Tibial nerve (tissue), 4 donors: ENCODE results near the gene KIN. TPM values are rescaled to one million over a fixed set of nuclear protein-coding genes. Genes with fewer than 3 reads are reported as not detected.

Source experiments
- DNase-seq, 2 donors: peaks; one replicate each; pipeline ENCODE4 v3.0.0-alpha.2; 2019; ENCODE audit warnings: low spot score in 2 of 2
- H3K27ac ChIP-seq, 4 donors: fragments of 200-600 bp; sonication (generic) in 3 of 4; one replicate each; pipeline ENCODE4 v1.5.1; 2017 to 2019; ENCODE audit warnings: mild to moderate bottlenecking in 1 of 4
- H3K27me3 ChIP-seq, 2 donors: fragments of 200-600 bp; sonication (generic) in 1 of 2; one replicate each; pipeline versions ENCODE4 v1.5.1 to v1.6.0; 2017 to 2019
- H3K36me3 ChIP-seq, 3 donors: fragments of 200-600 bp; sonication (generic); one replicate each; pipeline ENCODE4 v1.5.1; 2018 to 2019
- H3K4me1 ChIP-seq, 4 donors: fragments of 200-600 bp; sonication (generic) in 3 of 4; one replicate each; pipeline ENCODE4 v1.5.1; 2017 to 2019
- H3K4me3 ChIP-seq, 4 donors: fragments of 200-600 bp; sonication (generic) in 3 of 4; one replicate each; pipeline ENCODE4 v1.5.1; 2017 to 2019; ENCODE audit warnings: mild to moderate bottlenecking in 1 of 4, moderate library complexity in 1 of 4
- H3K9me3 ChIP-seq, 4 donors: fragments of 200-600 bp; sonication (generic) in 3 of 4; one replicate each; pipeline ENCODE4 v1.5.1; 2017 to 2019
- EP300 ChIP-seq, 2 donors: sonication (generic); formaldehyde crosslinking; IDR thresholded peaks; one replicate each; pipeline ENCODE4 v1.6.1; 2017; ENCODE audit warnings: antibody characterized with exemption in 2 of 2, mild to moderate bottlenecking in 1 of 2
- POLR2A ChIP-seq, 2 donors: fragments of 450-650 bp; IDR thresholded peaks; one replicate each; pipeline ENCODE4 v1.6.1; 2017; ENCODE audit warnings: antibody characterized with exemption in 2 of 2, mild to moderate bottlenecking in 2 of 2, moderate library complexity in 2 of 2
- WGBS, 2 donors: methylation state at CpG; one replicate each; pipeline ENCODE4 v1.1.5; 2018; 5-methylcytosine and 5-hydroxymethylcytosine counted together
- total RNA-seq, 4 donors: library from RNA; depleted of rRNA; stranded (reverse); fragments of >200 nt; gene quantifications; one replicate each; pipeline ENCODE4 v1.1.0, GENCODE V29; 2016
- TF ChIP-seq, protein P1 (sequence below), 5 experiments: fragments of 200-600 bp in 3 of 5; fragments of 450-650 bp in 2 of 5; sonication (generic) in 3 of 5; IDR thresholded peaks; one replicate each; pipeline ENCODE4 v1.5.1; 2016 to 2019; ENCODE audit warnings: antibody characterized with exemption in 5 of 5, mild to moderate bottlenecking in 3 of 5, moderate library complexity in 2 of 5

The KIN gene
- total RNA-seq, 4 donors from 2014 or later = 6.9 to 9.2 (median 7.7) TPM

DNA sequence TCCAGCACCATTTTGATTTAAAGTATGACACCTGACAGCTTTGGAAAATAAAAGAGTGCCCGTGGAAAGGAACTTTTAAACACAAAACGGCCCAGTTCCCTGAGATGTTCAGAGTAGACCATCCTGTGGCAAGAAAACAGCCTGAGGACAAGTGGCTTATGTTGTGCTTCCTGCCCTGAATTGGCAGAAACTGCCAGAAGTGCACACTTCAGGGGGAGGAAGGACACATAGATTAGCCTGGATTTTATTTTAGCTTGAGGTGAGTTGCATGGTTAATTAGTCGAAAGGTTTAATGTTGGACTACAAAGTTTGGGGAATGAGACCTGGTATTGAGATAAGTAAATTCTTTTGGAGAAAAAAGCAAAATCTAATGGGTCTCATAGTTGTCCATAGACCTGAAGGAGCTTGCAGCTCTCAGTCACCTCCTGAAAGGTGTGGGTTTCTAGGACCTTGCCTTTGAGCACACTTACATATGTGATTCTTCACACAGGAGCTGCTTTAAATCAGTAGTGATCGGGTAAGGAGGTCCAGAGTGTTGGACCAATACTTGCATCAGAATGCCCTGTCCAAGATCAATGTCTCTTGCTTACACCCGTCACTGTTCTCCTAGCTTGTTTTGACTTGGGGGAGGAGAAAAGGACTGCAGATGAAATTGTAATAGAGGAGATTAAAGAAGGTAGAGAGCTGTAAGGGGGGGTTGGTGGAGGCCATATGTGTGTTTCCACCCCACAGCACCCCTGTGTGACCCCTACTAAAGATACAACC is 79.8 kb downstream of the KIN start:
- Histone ChIP-seq H3K9me3 (no peaks in the 10 kb centered on the region), H3K4me1 (no peaks in the 10 kb centered on the region), H3K27ac (no peak overlapping the region), H3K4me3 (no peak overlapping the region), H3K27me3 (peaks cover 0 to 6% of the 10 kb centered on the region in 2 donors), H3K36me3 (no peaks in the 10 kb centered on the region)
- WGBS, 2 donors = 85 to 90% methylated on average over 5 of the region's 5 CpGs
- no peak for DNase-seq
- TF ChIP-seq EP300 (IDR thresholded peaks at IDR 0.05) (no peak), POLR2A (IDR thresholded peaks at IDR 0.05) (no peak)
- TF ChIP-seq, protein P1, sequence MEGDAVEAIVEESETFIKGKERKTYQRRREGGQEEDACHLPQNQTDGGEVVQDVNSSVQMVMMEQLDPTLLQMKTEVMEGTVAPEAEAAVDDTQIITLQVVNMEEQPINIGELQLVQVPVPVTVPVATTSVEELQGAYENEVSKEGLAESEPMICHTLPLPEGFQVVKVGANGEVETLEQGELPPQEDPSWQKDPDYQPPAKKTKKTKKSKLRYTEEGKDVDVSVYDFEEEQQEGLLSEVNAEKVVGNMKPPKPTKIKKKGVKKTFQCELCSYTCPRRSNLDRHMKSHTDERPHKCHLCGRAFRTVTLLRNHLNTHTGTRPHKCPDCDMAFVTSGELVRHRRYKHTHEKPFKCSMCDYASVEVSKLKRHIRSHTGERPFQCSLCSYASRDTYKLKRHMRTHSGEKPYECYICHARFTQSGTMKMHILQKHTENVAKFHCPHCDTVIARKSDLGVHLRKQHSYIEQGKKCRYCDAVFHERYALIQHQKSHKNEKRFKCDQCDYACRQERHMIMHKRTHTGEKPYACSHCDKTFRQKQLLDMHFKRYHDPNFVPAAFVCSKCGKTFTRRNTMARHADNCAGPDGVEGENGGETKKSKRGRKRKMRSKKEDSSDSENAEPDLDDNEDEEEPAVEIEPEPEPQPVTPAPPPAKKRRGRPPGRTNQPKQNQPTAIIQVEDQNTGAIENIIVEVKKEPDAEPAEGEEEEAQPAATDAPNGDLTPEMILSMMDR (IDR thresholded peaks at IDR 0.05) = no peak

DNA sequence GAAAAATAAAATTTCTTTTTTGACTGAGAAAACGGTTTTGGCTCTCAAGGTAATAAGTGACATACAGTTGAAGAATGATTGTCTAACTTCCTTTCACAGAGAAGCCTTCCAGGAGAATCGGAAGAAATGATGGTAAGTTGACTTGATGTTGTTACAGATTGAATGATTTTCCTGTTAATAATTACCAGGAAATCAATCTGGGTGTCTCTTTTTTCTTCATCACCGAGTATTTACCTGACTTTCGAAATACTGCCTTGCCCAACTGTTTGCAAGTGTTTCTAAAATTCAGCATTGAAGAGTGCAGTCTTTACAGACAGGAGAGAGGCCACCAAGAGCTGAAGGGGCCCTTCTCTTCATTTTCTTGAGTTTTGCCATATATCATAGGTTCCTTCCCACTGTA is 80.7 kb downstream of the KIN start:
- WGBS, 2 donors = 85% methylated on average over 4 of the region's 4 CpGs

DNA sequence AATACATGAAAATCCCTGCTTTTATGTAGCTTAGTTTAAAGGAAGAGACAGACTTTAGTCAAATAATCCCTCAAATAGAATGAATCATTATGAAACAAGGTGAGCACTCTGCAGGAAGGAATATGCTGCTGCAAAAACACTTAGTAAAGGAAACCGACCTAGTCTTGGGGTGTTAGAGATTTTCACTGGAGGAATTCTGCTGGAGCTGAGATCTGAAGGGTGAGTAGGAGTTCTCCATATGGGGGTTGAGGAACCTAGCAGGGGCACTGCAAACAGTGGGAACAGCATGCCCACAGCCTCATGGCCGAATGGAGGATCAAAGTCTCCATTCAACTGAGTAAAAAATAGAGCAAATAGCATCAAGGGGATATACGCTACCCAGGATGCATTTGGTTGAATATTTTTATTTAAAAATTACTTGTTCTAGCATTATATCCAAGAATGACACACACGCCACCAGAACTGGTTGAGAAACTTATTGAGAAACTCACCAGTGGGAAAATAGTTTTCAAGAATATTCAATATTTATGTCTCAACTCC is 81.2 kb downstream of the KIN start:
- WGBS, 2 donors = 85 to 87% methylated on average over 4 of the region's 4 CpGs
- no peak for DNase-seq
- TF ChIP-seq, protein P1 (IDR thresholded peaks at IDR 0.05) = no peak
- no peak for TF ChIP-seq POLR2A (IDR thresholded peaks at IDR 0.05)
- TF ChIP-seq EP300 (IDR thresholded peaks at IDR 0.05) = no peak
- Histone ChIP-seq H3K4me3 (no peak overlapping the region), H3K27me3 (peaks cover 0 to 6% of the 10 kb centered on the region in 2 donors), H3K27ac (no peak overlapping the region), H3K9me3 (no peaks in the 10 kb centered on the region), H3K4me1 (no peaks in the 10 kb centered on the region), H3K36me3 (no peaks in the 10 kb centered on the region)

More for the DNA sequence above, 80.7 kb downstream of the KIN start:
- no peaks in the 10 kb centered on the region for H3K4me1 ChIP-seq
- no peak for DNase-seq
- TF ChIP-seq POLR2A (IDR thresholded peaks at IDR 0.05) = no peak
- TF ChIP-seq, protein P1 (IDR thresholded peaks at IDR 0.05) = no peak
- TF ChIP-seq EP300 (IDR thresholded peaks at IDR 0.05) = no peak
- H3K27me3 ChIP-seq = peaks cover 0 to 6% of the 10 kb centered on the region in 2 donors
- no peaks in the 10 kb centered on the region for H3K9me3 ChIP-seq
- H3K27ac ChIP-seq = no peak overlapping the region
- H3K36me3 ChIP-seq = no peaks in the 10 kb centered on the region
- no peak overlapping the region for H3K4me3 ChIP-seq

DNA sequence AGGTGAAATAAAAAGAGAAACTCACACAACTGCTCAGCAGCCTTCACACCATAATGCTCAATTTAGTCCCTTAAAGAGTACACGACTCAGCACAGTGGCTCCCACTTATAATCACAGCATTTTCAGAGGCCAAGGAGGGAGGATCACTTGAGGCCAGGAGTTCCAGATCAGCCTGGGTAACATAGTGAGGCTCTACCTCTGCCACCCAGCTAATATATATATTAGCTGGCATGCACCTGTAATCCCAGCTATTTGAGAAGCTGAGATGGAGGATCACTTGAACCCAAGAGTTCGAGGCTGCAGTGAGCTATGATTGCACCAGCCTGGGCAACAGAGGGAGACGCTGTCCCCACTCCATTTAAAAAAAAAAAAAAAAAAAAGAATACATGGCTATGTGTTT is 82.5 kb downstream of the KIN start:
- WGBS, 2 donors = 79 to 83% methylated on average over 3 of the region's 3 CpGs
- Histone ChIP-seq H3K4me1 (no peaks in the 10 kb centered on the region), H3K27ac (no peak overlapping the region), H3K36me3 (no peaks in the 10 kb centered on the region), H3K4me3 (no peak overlapping the region), H3K27me3 (peaks cover 0 to 6% of the 10 kb centered on the region in 2 donors), H3K9me3 (no peaks in the 10 kb centered on the region)
- no peak for DNase-seq
- TF ChIP-seq, protein P1 (IDR thresholded peaks at IDR 0.05) = no peak
- TF ChIP-seq EP300 (IDR thresholded peaks at IDR 0.05) = no peak
- TF ChIP-seq POLR2A (IDR thresholded peaks at IDR 0.05) = no peak
